HT-29 (cell line): ENCODE measurements around the gene MAPK10. TPM values are rescaled to one million over a fixed set of nuclear protein-coding genes. Genes with fewer than 3 reads are reported as not detected.

Experiments used
- DNase-seq: peaks from one replicate; pipeline ENCODE4 v3.0.0-alpha.2; 2015; ENCODE audit warnings: low spot score
- total RNA-seq: library from RNA; depleted of rRNA; stranded (reverse); fragments of >200 nt; shearing (Covaris generic); gene quantifications from 2 replicates; pipeline ENCODE4 v1.2.3, GENCODE V29; 2014

Gene MAPK10
- total RNA-seq, 1 experiment from 2014 or later = 0.51 TPM

DNA sequence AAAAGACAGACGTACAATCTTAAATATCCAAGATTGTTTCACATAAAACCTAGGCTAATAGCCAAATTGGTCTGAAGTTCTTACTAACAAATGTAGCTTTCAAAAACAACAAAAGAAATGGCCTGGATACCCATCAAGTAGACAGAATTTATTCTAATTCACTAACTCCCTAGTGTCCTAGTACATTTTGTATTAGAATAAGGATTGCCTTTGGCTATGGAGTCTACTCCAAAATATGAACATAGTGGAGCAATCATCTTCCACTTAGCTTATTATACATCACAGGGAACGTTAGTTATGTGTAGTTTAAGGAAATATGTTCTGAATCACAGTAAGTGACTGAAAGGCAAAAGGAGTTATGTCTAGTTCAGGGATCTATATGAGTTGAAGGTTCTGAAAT is 81.7 kb downstream of the MAPK10 start:
- no peak for DNase-seq

DNA sequence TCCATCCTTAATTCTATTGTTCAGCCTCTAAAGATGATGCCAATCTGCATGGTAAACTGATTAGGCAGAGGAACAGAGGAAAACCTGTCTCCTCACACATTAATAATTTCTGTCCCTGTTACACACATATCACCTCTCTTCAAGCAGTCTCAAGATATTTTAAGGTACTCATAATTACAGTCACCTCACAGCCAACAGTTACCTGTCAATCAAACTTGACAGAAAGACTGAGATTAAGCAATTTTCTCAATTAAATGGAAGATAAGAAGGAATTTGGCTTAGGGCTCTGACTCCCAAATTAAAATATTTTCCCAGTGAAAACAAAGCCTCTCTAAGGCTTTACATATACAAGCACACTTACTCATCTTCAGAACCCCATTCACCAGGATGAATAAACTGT is 85.2 kb downstream of the MAPK10 start:
- no peak for DNase-seq

DNA sequence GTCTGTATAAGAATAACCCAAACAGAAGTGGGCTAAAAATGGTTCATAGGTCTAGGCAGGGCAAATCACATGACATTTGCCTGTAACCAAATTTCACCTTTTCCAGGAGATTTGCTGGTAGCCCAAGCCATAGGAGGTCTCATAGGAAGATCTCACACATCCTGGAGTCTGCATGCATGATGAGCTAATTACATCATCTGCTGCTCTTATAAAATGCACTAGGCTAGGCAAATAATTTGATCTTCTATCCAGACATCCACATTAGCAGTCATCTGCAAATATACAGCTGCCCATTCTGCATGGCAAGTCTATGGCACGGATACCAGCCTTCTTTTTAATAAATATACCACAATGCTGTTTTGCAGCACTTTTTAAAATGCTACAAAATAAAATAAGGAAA is 87.2 kb downstream of the MAPK10 start:
- DNase-seq = no peak

DNA sequence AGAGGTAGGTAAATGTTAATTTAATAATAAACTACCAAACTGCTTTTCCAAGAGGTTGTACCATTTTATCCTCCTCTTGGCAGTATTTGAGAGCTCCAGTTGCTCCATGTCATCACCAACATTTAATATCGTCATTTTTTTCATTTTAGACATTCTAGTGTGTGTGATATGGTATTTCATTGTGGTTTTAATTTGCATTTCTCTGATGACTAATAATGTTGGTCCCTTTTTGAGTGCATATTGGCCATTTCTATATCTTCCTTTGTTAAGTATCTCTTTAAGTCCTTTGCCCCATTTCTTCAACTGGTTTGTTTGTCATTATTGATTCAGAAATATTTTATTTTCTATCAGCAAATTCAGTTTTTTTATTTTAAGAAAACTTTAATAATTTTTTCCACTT is 88.8 kb downstream of the MAPK10 start:
- DNase-seq = no peak

DNA sequence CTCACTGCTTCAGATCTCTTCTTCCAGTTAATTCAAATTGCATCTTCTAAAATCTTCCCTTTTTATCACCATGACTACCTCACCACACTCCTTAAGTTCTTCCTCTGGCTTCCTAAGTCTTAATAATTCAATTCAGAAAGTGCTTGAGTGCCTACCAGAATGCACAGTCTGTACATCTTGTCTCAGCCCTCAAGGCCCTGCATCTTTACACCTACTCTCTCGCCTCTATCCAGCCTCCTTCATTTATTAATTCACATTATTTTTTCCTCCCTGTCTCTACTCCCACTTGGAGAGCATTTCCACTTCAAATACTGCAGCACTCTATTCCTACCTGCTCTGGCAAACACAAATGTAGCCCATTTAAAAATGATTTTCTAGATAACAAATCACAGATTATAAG is 90.5 kb downstream of the MAPK10 start:
- DNase-seq = no peak

DNA sequence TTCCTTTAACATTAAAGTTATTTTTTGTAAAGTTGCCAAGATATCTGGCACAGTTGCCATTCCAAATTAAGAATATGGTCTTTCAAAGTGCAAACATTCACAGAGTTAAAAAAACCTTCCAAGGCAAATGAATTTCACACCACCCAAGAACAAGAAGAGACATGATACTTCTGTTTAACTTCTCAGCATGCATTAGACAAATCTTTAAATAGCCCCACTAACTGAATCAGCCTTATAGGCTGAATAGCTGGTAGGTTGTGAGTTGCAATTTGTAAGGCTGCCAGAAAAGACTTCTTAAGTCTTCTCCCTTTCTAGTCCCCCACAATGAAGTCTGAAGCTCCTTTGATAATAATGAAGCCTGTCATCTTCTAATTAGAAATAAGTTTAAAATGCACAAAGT is 95.6 kb downstream of the MAPK10 start:
- no peak for DNase-seq

DNA sequence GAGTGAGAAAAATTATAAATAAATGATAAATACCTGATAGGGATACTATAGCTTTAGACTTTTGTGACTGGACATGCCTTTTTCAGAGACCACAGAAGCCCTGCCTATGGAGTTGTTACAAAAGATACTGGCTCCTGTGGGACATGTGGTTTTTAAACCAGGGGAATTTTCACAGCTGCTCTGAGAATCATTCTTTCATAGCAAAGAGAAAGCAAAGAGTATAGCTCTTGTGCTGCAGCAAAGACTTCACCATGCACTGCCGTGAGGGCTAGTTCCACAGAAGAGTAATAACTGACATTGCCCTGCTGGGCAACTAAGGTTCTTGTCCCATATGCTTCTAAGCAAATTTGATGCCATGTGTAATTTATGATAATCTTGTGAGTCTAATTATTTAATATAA is 98.2 kb downstream of the MAPK10 start:
- no peak for DNase-seq

DNA sequence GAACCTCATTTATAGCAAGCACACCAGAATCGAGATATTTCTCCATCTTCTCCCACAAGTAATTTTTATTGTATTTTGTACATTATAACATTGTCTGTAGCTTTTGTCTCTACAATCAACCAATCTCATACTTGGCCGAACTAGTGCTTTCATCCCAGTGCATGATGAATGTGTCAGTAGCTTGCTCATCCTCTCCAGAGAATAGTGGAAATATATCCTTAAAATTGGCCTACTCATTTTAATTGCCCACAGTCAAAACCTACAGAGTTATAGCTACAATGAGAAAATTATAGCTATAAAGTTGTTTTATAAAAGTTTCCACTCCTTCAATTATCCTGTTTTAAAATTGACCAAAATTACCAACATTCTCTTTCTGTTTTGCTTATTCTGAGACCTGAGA is 103.8 kb downstream of the MAPK10 start:
- no peak for DNase-seq

DNA sequence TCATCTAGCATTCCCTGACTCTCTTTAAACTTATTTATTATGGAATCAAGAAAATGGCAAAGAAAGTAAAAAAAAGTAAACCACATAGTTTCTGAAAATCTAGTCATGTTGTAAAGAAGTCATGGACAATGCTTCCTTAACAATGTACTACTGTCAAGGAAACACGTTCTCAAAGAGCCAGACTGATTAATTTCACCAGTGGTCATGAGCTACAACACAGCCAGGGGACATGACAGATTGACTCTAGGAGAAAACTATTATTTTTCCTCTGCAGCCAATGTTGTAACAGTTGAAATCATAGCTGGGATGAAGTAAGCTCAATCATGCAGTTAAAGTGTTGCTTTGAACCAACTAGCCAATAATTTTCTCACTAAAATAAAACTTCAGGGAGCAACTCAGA is 109.2 kb downstream of the MAPK10 start:
- no peak for DNase-seq

DNA sequence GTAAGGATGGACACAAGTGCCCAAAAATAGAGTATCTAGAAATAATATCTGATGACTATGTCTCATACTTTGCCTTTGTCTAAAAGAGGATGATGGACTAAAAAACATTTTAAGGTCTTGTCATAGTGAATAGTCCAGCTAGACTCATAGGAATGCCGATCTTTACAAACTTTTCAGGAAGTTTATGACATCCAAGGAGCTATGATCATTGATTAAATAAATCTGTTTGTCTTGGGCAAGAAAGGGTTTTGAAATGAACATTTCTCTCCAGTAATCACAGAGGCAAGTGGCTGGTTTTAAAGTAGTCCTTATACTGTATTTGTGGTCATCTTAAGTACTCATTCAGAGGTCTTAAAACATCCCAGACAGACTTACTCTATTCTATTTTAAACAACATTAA is 109.8 kb downstream of the MAPK10 start:
- DNase-seq = no peak

DNA sequence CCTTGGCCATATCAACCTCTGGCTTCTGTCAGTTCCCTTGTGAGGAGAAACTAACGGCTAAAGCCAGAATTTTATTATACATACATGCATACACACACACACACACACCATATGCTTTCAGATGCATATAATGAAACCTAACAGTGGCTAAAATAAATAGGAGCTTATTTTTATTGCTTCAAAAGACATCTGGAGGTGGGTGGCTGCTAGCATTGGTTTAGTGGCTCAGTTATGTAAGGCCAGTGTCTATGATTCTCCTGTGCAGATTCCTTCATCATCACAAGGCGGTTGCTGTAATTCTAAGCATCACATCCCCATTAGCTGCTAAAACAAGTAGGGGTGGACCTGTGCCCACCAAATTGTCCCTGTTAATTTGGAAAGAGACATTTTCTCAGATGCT is 110.8 kb downstream of the MAPK10 start:
- no peak for DNase-seq

DNA sequence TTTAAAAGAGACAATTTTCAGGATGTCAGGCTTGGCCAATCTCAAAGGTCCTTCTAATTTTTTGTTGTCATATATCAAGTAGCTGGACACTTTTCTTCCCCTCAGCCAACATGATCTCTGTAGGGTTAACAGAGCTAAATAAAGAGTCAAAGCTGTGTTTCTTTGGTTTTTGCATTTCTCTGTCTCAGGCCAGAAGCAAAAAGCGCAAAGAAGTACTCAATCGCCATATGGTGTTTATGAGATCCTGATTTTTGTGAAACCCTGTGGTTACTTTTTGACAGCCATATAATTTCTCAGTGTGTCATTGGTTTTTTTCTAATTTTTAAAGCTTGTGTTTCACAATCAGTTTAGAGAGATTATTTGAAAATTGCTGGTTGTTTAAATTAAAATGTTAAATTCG is 111.9 kb downstream of the MAPK10 start:
- DNase-seq = no peak

DNA sequence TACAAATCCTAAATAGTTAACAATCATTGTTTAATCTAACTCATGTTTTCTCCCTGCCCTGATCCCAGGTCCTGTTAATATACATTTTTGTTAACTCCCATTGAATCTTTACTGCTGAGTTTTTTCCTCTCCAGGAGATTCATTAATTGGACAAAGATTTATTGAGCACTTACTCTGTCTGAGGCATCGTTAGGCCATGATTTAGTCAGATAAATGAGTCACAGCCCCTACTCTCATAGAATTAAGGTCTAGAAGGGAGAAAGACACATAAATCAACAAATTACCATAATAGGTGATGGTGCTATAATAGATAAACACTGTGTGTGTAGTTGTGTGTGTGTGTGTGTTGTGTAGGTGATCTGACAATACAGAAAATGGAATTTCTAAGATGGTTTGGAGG is 112.5 kb downstream of the MAPK10 start:
- DNase-seq = no peak

DNA sequence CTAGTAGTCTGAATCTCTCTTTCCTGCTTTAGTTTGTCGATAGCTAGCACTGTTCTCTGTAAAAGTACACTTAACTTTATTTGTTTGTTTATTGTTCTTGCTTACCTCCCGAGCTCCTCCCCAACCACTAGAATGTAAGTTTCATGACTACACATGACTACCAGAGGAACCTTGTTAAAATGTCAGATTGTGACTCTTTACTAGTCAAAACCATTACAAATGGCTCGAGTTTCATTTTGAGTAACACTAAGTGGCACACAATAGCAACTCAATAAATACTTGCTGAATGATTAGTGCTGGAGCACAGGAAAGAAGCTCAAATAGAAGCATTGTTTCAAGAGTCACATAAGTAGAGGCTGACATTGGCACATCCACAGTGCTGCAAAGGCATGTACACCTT is 116.1 kb downstream of the MAPK10 start:
- no peak for DNase-seq

DNA sequence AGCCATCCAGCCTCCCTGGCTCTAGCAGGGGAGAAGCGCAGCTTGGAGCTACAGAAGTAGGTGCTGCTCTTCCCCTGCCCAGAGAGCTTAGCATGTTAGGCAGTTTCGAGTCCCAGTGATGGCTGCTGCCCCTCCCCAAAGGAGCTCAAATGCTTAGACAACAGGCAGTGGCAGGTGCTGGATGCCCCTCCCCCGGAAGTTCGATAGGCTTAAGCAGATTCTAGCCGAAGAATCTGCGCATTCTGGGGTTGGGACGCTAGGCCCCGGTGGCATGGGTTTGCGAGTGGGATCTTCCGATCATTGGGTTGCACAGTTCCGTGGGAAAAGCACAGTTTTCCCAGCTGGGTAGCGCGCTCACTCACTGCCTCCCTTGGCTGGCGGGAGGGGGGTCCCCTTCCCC is 117.2 kb downstream of the MAPK10 start:
- no peak for DNase-seq

DNA sequence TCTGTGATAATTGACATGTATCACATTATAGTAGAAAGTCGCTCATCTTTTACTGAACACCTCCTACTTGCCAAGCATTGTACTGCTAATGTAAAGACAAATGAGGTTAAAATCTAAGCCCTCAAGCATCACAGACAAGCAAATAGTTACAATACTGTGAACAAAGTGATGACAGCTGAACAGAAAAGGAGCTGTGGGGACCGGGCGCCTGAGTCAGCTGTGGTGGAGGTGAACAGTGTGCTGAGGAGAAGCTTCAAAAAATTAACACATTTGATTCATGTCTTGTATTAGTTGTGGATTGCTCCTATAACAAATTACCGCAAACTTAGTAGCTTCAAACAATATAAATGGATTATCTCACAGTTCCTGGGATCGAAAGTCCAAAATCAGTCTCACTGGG is 124.3 kb downstream of the MAPK10 start:
- DNase-seq = no peak

DNA sequence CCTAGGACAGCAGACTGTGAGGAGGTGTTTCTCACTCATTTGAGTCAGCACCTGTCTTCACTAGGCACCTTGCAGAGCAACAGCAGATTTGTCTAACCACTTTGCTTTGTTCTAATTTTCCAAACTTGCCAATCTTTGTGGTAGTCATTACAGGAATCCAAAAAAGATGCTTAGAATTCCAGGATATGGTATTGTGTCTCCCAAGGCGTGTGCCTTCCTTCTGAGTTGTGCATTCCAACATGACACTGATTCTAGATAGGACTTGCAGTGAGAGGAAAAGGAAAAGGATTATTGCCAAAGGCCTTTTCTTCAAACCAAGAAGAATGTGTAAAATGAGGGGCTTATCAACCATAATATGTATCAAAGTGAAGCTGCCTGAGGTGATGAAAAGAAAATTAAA is 126.2 kb downstream of the MAPK10 start:
- no peak for DNase-seq

DNA sequence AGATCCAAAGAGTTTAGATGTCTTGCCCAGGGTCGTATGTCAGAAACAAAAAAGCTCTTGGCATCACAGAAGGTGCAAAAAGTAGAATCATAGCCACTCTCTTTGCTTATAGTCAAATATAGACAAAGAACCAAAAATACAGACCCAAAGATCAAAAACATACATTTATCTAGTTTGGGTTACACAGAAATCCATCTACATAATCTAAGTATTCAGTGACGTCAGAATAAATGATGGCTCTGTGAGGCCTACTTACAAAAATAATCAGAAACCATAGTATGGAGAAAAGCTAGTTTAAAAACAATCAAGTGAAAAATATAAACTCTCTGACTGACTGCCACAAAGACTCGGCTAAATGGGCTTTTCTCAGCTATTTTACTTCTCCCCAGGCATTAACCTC is 126.8 kb downstream of the MAPK10 start:
- no peak for DNase-seq

DNA sequence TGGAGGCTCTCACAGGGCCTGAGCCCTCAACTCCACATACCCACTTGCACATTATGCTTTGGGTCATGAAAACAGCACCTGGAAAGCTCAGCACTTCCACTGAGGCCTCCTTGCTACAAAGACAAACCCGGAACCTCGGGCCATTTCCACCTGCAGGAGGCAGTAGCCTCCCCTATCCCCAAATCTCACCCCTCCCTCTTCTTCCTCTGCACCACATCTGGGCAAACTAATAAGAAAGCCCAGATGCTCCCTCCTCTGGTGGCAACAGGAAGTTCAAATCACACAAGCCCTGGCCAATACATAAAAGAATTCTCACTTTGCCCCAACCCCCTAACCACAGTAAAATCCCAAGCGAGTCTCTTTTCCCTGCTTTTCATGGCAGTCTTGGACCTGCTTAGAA is 136.4 kb downstream of the MAPK10 start:
- peak; percentile 66 for DNase-seq

DNA sequence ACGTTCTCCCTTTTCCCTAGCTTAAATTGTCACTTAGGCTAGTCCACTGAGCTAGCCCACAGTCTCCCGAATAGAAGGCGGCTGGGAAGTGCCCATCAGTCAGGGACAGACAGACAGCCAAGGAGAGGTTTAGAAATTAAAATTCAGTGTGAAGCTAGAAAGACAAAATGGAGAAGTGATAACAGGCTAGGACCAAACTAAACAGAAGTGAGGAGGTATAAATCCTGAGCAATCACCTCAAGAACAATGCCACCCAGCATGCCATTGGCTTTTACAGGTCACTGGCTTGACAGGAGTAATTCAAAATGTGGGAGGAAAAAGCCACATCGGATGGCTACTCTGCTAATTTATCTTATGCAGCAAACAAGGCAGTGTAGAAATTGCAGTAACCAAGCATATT is 138.9 kb downstream of the MAPK10 start:
- DNase-seq = no peak

DNA sequence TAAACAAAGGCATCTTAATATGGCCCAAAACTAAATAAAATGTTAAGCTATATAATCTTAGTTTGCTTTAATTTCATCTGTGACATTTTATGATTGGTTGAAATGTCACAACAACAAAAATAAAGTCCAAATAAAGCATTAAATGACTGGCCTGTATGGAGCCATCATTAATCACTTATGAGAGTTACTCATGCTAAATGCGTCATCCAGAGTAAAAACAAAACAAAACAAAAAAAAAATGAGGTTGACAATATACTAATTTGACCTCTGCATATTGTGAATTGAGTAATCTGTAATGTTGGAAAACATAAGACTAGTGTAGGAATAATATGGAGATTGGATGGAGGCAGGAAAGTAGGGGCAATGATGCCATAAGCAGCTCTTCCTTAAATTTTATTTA is 139.7 kb downstream of the MAPK10 start:
- DNase-seq = no peak

DNA sequence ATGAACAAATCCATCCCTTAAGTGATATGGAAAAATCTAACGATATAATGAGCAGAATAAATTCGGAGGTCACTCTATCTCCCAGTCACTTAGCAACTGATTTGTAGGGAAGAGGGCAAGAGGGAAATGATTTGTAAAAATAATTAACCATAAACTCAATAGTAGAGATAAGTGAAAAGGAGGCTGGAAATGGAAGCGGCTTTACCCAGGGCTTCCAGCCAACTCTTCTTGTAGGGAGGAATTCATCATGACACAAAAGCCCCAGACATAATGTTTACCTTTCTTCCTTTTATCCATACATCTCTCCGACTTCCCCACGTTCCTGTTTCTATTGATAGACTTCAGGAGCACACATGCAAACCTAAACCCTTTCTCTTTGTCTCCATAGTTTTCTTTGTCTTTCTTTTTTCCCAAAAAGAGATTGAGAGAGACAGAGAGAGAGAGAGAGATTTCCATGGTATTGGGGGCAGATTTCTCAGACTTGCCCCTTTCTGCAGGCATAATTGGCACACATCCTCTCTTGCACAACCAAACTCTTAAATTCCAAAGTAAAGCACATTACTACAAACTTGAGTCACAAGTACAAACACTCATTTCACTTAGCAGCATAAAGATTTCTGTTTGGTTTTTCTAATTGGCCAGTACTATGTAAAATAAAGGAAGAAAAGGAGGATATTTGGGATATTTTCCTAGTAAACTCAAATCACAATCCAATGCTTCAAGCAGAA is 140.9 kb downstream of the MAPK10 start:
- peak; percentile 76 for DNase-seq

DNA sequence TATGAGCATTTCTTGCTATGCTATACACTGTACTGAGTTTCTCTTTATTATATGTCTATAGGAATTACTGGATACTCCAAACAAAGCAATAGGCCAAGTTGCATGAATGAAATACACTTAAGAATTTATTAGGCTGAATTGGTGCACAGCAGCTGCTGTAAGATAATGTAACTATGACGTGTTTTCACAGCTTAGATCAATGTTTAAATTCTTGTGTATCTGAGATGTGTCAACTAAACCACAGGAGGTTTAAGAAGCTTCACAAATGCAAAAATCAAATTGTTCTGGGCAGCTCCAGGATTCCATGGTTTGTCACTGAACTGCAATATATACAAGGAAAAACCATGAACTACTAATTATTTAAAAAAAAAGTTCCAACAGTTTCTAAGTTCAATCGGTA is 156.7 kb downstream of the MAPK10 start:
- no peak for DNase-seq

DNA sequence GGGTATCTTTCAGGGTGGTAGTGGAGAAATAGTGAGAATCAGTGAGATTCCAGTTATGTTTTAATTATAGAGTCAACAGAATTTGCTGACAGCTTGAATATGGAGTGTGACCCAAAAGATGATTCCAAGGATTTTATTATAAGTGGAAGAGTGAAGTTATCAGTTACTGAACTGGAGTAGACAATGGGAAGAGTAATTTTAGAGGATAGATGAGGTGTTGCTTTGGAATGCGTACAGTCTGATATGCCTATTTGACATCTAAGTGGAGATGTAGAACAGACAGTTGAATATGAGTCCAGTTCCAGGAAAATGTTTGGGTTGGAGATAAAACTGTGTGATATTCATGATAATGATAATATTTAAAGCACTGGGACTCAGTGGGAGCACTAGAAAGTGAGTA is 174.2 kb downstream of the MAPK10 start:
- no peak for DNase-seq
